NCI-H460 (cell line): ENCODE data around the gene PPP1R14B. TPM values are rescaled to one million over a fixed set of nuclear protein-coding genes. Genes with fewer than 3 reads are reported as not detected.

Source experiments
- small RNA-seq, 2 experiments: library from RNA; depleted of rRNA; stranded (forward); fragments of <200 nt; gene quantifications; one replicate each; pipeline ENCODE3, GENCODE V24; 2014
- total RNA-seq: library from RNA; depleted of rRNA; stranded (reverse); fragments of >200 nt; shearing (Covaris generic); gene quantifications from 2 replicates; pipeline ENCODE4 v1.2.3, GENCODE V29; 2014; rRNA removed

Gene PPP1R14B
- total RNA-seq, 1 experiment from 2014 or later: 184 TPM

Small RNA genes lying within 50 kb of the gene (small RNA-seq; reads per million reads assigned to genes)
- 0 reads per million in 2 experiments for gene RF00019

Other genes with a start within 250 kb of the PPP1R14B start
- gene FLRT1, start 211.0 kb downstream of the PPP1R14B start, total RNA-seq: 2.7 and 3.0 TPM in 2 replicates
- gene MACROD1, start 80.8 kb downstream of the PPP1R14B start, total RNA-seq: 29.3 and 32.2 TPM in 2 replicates
- gene STIP1, start 60.8 kb downstream of the PPP1R14B start, total RNA-seq: 147 and 154 TPM in 2 replicates
- 55.8 and 60.2 TPM in 2 replicates for gene FERMT3, start 40.2 kb downstream of the PPP1R14B start, total RNA-seq
- gene TRPT1, start 20.8 kb downstream of the PPP1R14B start, total RNA-seq: 14.5 and 19.4 TPM in 2 replicates
- 24.6 and 27.5 TPM in 2 replicates for gene NUDT22, start 20.7 kb downstream of the PPP1R14B start, total RNA-seq
- gene DNAJC4, start 16.4 kb downstream of the PPP1R14B start, total RNA-seq: 7.9 and 8.7 TPM in 2 replicates
- 8.7 and 10.9 TPM in 2 replicates for gene VEGFB, start 12.4 kb downstream of the PPP1R14B start, total RNA-seq
- gene FKBP2, start 5.8 kb downstream of the PPP1R14B start, total RNA-seq: 57.6 and 61.0 TPM in 2 replicates
- gene PLCB3, start 4.6 kb upstream of the PPP1R14B start, total RNA-seq: 15.4 and 16.2 TPM in 2 replicates
- 66.2 and 68.0 TPM in 2 replicates for gene BAD, start 37.7 kb upstream of the PPP1R14B start, total RNA-seq
- 16.4 and 20.0 TPM in 2 replicates for gene GPR137, start 38.9 kb upstream of the PPP1R14B start, total RNA-seq
- gene KCNK4, start 44.4 kb upstream of the PPP1R14B start, total RNA-seq: 0.10 TPM in 1 of 2 replicates, not detected in the other
- gene CATSPERZ, start 53.4 kb upstream of the PPP1R14B start, total RNA-seq: 0.59 and 2.0 TPM in 2 replicates
- gene ESRRA, start 58.6 kb upstream of the PPP1R14B start, total RNA-seq: 42.2 and 52.8 TPM in 2 replicates
- 202 and 230 TPM in 2 replicates for gene TRMT112, start 70.6 kb upstream of the PPP1R14B start, total RNA-seq
- gene PRDX5, start 71.2 kb upstream of the PPP1R14B start, total RNA-seq: 205 and 210 TPM in 2 replicates
- gene CCDC88B, start 93.3 kb upstream of the PPP1R14B start, total RNA-seq: 2.8 and 3.7 TPM in 2 replicates
- 15.1 and 16.8 TPM in 2 replicates for gene RPS6KA4, start 112.2 kb upstream of the PPP1R14B start, total RNA-seq